IPS-11a (cell line): ENCODE results near the gene DCST2.
"Not testable (repeated sequence)": the region's sequence is repeated elsewhere in the genome, so short reads cannot be mapped to it uniquely, and the experiment has no call there.

ENCODE experiments used
- H3K4me3 ChIP-seq: one replicate; pipeline ENCODE4 v1.5.1; 2013; ENCODE audit warnings: low read depth, low read length, control low read depth

DCST2 gene

DNA sequence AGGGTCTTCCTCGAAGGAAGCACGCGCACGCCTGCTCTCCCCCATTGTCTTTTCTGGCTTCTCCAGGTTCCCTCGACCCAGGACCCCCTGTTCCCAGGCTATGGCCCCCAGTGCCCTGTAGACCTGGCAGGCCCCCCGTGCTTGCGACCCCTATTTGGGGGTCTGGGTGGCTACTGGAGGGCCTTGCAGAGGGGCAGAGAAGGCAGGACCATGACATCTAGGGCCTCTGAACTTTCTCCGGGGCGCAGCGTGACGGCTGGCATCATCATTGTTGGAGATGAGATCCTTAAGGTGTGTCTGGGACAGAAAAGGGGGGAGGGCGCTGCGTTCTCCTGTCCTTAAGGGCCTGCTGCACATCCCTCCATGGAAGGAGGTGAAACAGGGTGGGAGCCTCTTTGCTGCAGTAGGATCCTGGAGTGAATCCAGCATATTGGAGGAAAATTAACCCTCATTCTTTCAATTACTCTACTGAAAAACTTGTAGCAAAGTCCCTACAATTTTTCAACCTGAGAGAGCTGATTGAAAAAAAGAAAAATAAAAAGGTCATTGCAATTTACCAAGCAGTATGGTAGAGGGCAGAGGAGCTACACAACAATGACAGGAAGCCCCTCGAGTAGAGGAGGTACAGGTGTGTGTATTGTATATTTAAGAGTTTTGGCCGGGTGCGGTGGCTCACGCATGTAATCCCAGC lies 49.7 kb downstream of the DCST2 start:
- H3K4me3 ChIP-seq: peak overlapping the region; percentile 98

DNA sequence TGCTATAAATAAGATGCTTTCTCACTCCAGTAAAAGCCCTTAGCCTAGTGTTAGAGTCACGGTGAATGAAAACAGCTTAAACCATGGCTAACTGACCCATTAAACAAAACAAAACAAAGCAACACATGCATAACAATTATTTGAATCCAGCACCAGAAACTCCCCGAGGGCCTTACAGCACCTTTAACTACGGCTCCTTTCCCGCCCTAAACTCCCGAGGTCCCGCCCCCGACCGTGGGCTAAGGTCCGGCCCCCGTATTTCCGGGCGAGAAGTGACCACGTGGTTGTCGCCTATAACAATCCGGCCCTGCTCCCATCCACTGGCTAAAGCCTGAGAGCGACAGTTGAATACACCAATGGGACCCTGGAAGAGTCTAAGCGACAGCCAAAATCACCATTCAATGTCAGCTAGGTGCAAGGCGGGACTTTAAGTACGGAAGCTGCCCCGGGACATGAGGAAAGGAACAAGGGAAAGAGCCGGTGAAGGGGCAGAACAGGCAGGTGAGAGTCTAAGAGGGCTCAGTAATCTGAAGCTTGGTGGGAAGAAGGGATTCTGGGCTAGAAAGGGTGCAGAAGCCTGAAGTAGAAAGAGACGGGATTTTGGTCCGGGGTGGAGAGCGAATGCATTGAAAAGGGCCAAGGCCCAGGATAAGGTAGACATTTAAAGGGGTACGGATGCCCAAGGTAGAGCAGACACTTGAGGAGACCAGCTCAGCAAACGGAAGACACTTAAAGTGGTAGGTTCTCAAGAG lies 50.5 kb downstream of the DCST2 start, which contains the start of gene FLAD1:
FLAD1 (plus strand) TSS at position 448 of the 752 bp plus-strand sequence. CDS start 351 bp downstream, outside the sequence.
- peak within 1 kb of the TSS; percentile 98 for H3K4me3 ChIP-seq

- peak overlapping the region; percentile 18 for H3K4me3 ChIP-seq
Observed at GRCh38 chr1:154982341-154982740, 51.2 kb downstream of the DCST2 start.

GRCh38 chr1:154978360-154978759 lies 55.2 kb downstream of the DCST2 start:
- no peak overlapping the region for H3K4me3 ChIP-seq

- H3K4me3 ChIP-seq: not testable (repeated sequence)
Observed at GRCh38 chr1:154977762-154978161, 55.8 kb downstream of the DCST2 start.

DNA sequence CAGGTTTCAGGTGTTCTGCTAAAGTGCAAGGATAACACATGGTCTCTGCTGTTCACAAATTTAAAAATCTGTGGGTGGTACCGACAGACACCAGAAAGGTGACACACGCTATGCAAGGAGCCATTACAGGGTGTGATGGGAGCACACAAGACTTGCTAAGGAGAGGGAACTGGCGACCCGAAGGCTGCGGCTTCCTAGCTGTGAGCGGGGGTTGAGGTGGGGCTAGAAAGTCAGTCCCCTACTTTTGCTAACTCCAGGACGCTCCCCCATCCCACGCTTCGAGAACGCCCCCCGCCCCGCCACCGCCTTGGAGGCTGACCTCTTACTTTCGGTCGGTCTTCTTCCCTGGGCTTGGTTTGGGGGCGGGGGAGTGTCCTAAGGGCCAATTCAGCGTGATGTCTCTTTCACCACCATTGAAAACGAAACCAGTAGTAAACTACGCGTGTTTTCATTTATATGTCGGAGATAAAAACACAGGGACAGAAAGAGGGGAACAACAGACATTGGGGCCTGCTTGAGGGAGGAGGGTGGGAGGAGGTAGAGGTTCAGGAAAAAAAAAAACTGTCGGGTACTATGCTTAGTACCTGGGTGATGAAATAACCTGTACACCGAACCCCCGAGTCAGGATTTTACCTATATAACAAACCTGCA lies 58.0 kb downstream of the DCST2 start:
- peak overlapping the region; percentile 68 for H3K4me3 ChIP-seq

GRCh38 chr1:154974808-154975408 lies 58.7 kb downstream of the DCST2 start:
- H3K4me3 ChIP-seq: peak overlapping the region; percentile 68

GRCh38 chr1:154974102-154974807 lies 59.3 kb downstream of the DCST2 start, which contains the start of gene CKS1B:
TSS of gene CKS1B (plus strand) at chr1:154974681. CDS start at chr1:154974746, 65 bp downstream.
- H3K4me3 ChIP-seq: peak within 1 kb of the TSS; percentile 68

DNA sequence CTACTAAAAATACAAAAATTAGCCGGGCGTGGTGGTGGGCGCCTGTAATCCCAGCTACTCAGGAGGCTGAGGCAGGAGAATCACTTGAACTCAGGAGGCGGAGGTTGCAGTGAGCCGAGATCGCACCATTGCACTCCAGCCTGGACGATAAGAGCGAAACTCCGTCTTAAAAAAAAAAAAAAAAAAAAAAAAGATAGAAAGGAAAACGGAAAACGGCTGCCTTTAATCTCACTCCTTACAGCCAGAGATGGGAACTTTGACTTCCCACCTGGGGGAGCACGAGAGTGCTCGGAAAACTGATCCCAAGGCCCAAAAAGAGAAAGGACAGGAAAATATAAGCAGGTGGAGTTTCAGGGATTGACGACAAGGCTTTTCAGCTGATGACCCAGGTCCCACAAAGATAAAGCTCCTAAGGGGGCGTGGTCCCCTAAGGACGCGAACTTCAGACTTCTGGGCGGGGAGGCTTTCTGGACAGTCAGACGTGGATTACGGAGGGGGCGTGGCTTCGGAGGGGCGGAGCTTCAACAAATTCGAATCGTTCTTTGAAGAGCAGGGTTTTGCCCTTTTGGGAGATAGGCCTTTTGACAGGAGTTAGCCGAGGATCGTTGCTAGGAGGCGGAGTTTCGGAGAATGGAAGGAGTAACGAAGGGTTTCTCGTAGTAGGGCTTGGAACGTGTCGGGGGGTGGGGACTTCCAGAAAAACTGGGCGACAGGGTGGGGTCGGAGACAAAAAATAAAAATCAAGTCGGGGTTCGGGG lies 60.1 kb downstream of the DCST2 start:
- H3K4me3 ChIP-seq: peak overlapping the region; percentile 68

DNA sequence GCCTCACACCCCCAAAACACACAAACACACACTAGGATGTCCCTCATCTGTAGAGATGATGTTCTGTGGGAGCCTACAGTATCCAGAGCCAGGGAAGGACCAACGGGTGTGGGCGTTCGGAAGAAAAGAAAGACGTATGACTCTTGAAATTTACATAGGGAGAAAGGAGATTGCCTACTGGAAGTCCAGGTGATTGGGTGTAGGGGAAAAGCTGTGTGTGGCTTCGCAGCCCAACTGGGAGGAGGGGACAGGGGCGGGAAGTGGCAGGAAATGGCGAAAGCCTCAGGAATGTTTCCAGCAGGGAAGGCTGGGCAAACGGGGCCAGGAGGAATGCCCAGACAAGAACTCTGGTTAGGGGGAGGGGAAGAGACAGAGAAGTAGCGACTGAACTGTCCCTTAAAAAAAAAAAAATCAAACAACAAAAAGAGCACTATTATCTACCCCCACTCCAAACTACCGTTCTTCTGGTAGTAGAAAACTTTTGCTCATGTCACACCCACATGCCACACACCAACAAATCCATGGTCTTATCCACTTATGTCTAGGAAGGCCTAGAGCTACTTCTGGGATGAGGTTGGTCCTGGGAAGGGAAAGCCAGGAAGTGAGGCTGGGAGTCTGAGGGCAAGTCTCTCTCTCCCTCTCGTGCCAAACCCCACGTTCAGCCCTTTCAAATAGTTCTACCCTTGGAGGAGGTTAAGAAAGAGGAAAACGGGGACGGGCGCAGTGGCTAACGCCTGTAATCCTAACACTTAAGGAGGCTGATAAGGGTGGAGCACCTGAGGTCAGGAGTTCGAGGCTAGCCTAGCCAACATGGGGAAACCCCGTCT lies 60.9 kb downstream of the DCST2 start:
- peak overlapping the region; percentile 68 for H3K4me3 ChIP-seq

DNA sequence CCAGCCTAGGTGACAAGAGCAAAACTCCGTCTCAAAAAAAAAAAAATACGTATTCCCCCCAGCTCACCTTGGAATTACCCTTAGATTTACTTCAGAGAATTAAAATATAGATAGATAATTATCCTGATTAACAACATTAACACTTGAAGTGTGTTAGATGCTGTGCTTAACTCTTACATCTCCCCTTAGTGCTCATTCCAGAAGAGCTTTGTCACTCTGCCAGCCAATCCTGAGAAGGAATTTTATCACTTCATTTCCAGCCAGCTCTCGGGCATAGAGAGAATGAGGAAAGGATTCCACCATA lies 61.4 kb downstream of the DCST2 start:
- H3K4me3 ChIP-seq: no peak overlapping the region

- H3K4me3 ChIP-seq: peak overlapping the region; percentile 14
Observed at GRCh38 chr1:154971341-154971998, 62.1 kb downstream of the DCST2 start.

GRCh38 chr1:154970631-154971340 lies 62.8 kb downstream of the DCST2 start, which contains the start of gene SHC1:
TSS of gene SHC1 (minus strand) at chr1:154970747. CDS start at chr1:154970526, 221 bp downstream.
- peak within 1 kb of the TSS; percentile 68 for H3K4me3 ChIP-seq

GRCh38 chr1:154969860-154970452 lies 63.6 kb downstream of the DCST2 start:
- peak overlapping the region; percentile 68 for H3K4me3 ChIP-seq

GRCh38 chr1:154969246-154969645 lies 64.3 kb downstream of the DCST2 start:
- peak overlapping the region; percentile 68 for H3K4me3 ChIP-seq

DNA sequence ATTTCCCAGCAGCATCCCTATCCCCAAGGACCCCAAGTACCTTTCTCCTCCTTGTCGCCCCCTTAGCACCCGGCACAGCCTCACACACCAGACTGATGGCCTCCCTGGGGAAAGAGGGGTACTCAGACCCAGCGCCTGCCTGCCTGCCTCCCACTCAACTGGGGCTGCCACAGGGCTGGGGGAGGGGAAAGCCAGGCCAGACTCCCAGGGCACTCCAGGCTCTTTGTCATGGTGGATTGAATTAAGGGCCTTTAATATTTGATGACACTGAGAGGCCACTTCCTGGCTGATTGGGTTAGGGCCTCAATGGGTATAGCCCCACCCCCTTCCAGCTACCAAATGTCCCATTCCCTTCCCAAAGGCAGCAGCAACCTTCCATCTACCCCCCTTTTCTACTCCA lies 64.8 kb downstream of the DCST2 start:
- H3K4me3 ChIP-seq: peak overlapping the region; percentile 68
